CD4-positive, alpha-beta T cell (primary cell): ENCODE measurements around the gene CDH4. TPM values are rescaled to one million over a fixed set of nuclear protein-coding genes. Genes with fewer than 3 reads are reported as not detected.

Experiments used
- ATAC-seq: fragments of 200-7000 bp; cut with Tn5 transposase; one replicate; pipeline ENCODE4 v1.10.0; 2022; ENCODE audit warnings: mild to moderate bottlenecking; ENCODE audit not compliant: poor library complexity
- CTCF ChIA-PET: fragments of 350-600 bp; sonication (Branson Sonifier 250); formaldehyde crosslinking; loops from one replicate; lab custom pipeline; 2021; ENCODE audit warnings: antibody characterized with exemption, inconsistent platforms; lab: Charles Lee
- POLR2A ChIA-PET: fragments of 350-600 bp; sonication (Branson Sonifier 250); formaldehyde crosslinking; loops from one replicate; lab custom pipeline; 2021; ENCODE audit warnings: antibody characterized with exemption, inconsistent platforms; lab: Charles Lee
- DNase-seq, 14 experiments: peaks; one replicate each; pipeline ENCODE4 v3.0.0-alpha.2; 2013 to 2020; ENCODE audit warnings: mixed read lengths in 2 of 14
- H3K27ac ChIP-seq, 2 donors: one replicate each; pipeline versions ENCODE4 v1.5.1 to v1.7.0; 2013; ENCODE audit warnings: low read length in 2 of 2, low read depth in 1 of 2, mild to moderate bottlenecking in 1 of 2
- H3K27me3 ChIP-seq, 2 experiments: 1 replicate in 1 of 2; 2 replicates in 1 of 2; pipeline versions ENCODE4 v1.6.1 to v1.7.0; 2013; ENCODE audit warnings: low read length in 2 of 2, control low read depth in 1 of 2, mild to moderate bottlenecking in 1 of 2, moderate library complexity in 1 of 2; ENCODE audit not compliant: insufficient read depth in 2 of 2, control insufficient read depth in 1 of 2
- H3K36me3 ChIP-seq: one replicate; pipeline ENCODE4 v1.6.1; 2013; ENCODE audit warnings: low read length, control low read depth; ENCODE audit not compliant: insufficient read depth
- H3K4me1 ChIP-seq: one replicate; pipeline ENCODE4 v1.6.1; 2013; ENCODE audit warnings: low read length, control low read depth; ENCODE audit not compliant: insufficient read depth
- H3K4me3 ChIP-seq: one replicate; pipeline ENCODE4 v1.5.1; 2013; ENCODE audit warnings: mild to moderate bottlenecking, low read length, moderate library complexity
- H3K9me3 ChIP-seq, 2 experiments: 1 replicate in 1 of 2; 2 replicates in 1 of 2; pipeline versions ENCODE4 v1.6.1 to v1.7.0; 2013; ENCODE audit warnings: low read length in 2 of 2, mild to moderate bottlenecking in 2 of 2, control low read depth in 1 of 2, moderate library complexity in 1 of 2; ENCODE audit not compliant: control insufficient read depth in 1 of 2, insufficient read depth in 1 of 2
- H3K27ac Mint-ChIP-seq: one replicate; pipeline ENCODE4 v1.8.0; 2020; ENCODE audit warnings: mixed read lengths
- H3K27me3 Mint-ChIP-seq: one replicate; pipeline ENCODE4 v1.8.0; 2021; ENCODE audit warnings: mixed read lengths
- H3K36me3 Mint-ChIP-seq: one replicate; pipeline ENCODE4 v1.8.0; 2021; ENCODE audit warnings: low read depth, mixed read lengths
- H3K4me1 Mint-ChIP-seq: one replicate; pipeline ENCODE4 v1.8.0; 2021; ENCODE audit warnings: low read depth, mixed read lengths
- H3K4me3 Mint-ChIP-seq: one replicate; pipeline ENCODE4 v1.8.0; 2020; ENCODE audit warnings: mild to moderate bottlenecking, mixed read lengths
- H3K9me3 Mint-ChIP-seq: one replicate; pipeline ENCODE4 v1.8.0; 2020; ENCODE audit warnings: mixed read lengths
- CTCF ChIP-seq: fragments of 200-600 bp; IDR thresholded peaks from one replicate; pipeline ENCODE4 v1.8.0; 2022; ENCODE audit warnings: antibody characterized with exemption, mild to moderate bottlenecking
- intact Hi-C, 2 experiments: fragments of 100-400 bp; cut with DNase I in 1 of 2; cut with micrococcal nuclease in 1 of 2; formaldehyde crosslinking; loops; one replicate each; pipeline versions ENCODE4 v1.15.1 to v1.9.0; 2023 to 2025; cut with DNase I, micrococcal nuclease
- total RNA-seq, 174 experiments: library from RNA in 2 of 174; stranded (reverse) in 2 of 174; gene quantifications; one replicate each; pipeline ENCODE4 v1.2.3 and lab custom pipeline; 2021 to 2026

CDH4 gene
- total RNA-seq, 2 experiments from 2014 or later, result 0.11 TPM

- Mint-ChIP-seq H3K36me3 (no peaks in the 10 kb centered on the region), H3K4me3 (no peak overlapping the region), H3K27me3 (no peaks in the 10 kb centered on the region), H3K27ac (no peak overlapping the region), H3K9me3 (no peaks in the 10 kb centered on the region), H3K4me1 (no peaks in the 10 kb centered on the region)
- no peak for TF ChIP-seq CTCF
- Histone ChIP-seq H3K27ac (no peak overlapping the region), H3K4me3 (no peak overlapping the region), H3K36me3 (no peaks in the 10 kb centered on the region), H3K9me3 (peaks cover 0 to 7% of the 10 kb centered on the region in 2 experiments), H3K27me3 (no peaks in the 10 kb centered on the region), H3K4me1 (no peaks in the 10 kb centered on the region)
- ATAC-seq, result no peak
- ChIA-PET POLR2A (no interaction called here), CTCF (no interaction called here)
- intact Hi-C loops, result no loop called here
- no peak for DNase-seq
Observed at GRCh38 chr20:61758564-61759200, 506.6 kb downstream of the CDH4 start.

GRCh38 chr20:61759286-61760065, 507.4 kb downstream of the CDH4 start:
- CTCF ChIA-PET, result no interaction called here
- TF ChIP-seq CTCF, result no peak
- H3K27ac ChIP-seq, result no peak overlapping the region
- ATAC-seq (no peak), DNase-seq (no peak)
- Mint-ChIP-seq H3K36me3 (no peaks in the 10 kb centered on the region), H3K4me1 (no peaks in the 10 kb centered on the region), H3K4me3 (no peak overlapping the region), H3K27ac (no peak overlapping the region), H3K9me3 (no peaks in the 10 kb centered on the region), H3K27me3 (no peaks in the 10 kb centered on the region)
- no peak overlapping the region for H3K4me3 ChIP-seq
- no peaks in the 10 kb centered on the region for H3K4me1 ChIP-seq
- H3K27me3 ChIP-seq, result no peaks in the 10 kb centered on the region
- no peaks in the 10 kb centered on the region for H3K36me3 ChIP-seq
- H3K9me3 ChIP-seq, result peaks cover 0 to 3% of the 10 kb centered on the region in 2 experiments
- intact Hi-C loops, result no loop called here
- POLR2A ChIA-PET, result no interaction called here

- H3K27me3 Mint-ChIP-seq, result no peaks in the 10 kb centered on the region
- H3K4me3 Mint-ChIP-seq, result no peak overlapping the region
- H3K36me3 Mint-ChIP-seq, result no peaks in the 10 kb centered on the region
- ChIA-PET CTCF (no interaction called here), POLR2A (no interaction called here)
- no peak for DNase-seq
- H3K9me3 ChIP-seq, result peaks cover 0 to 4% of the 10 kb centered on the region in 2 experiments
- no peaks in the 10 kb centered on the region for H3K4me1 Mint-ChIP-seq
- intact Hi-C loops, result no loop called here
- H3K9me3 Mint-ChIP-seq, result no peaks in the 10 kb centered on the region
- H3K27ac ChIP-seq, result no peak overlapping the region
- H3K4me1 ChIP-seq, result no peaks in the 10 kb centered on the region
- H3K27ac Mint-ChIP-seq, result no peak overlapping the region
- no peak overlapping the region for H3K4me3 ChIP-seq
- H3K27me3 ChIP-seq, result no peaks in the 10 kb centered on the region
- no peaks in the 10 kb centered on the region for H3K36me3 ChIP-seq
- no peak for TF ChIP-seq CTCF
- ATAC-seq, result no peak
Observed at GRCh38 chr20:61760321-61760720, 508.3 kb downstream of the CDH4 start.
